Kidney (tissue), 14 donors: ENCODE measurements around the gene GNA15. TPM values are rescaled to one million over a fixed set of nuclear protein-coding genes. Genes with fewer than 3 reads are reported as not detected.
A peak's percentile ranks its signal among the peaks of the same experiment; 100 is the strongest.

Source experiments
- DNase-seq, 5 donors: peaks; one replicate each; pipeline ENCODE4 v3.0.0-alpha.2; 2013 to 2020
- FAIRE-seq: peaks from 2 replicates; lab custom pipeline; 2012; peaks lifted over from hg19 to GRCh38; lab: Jason Lieb, UNC
- H3K27ac ChIP-seq, 2 donors: one replicate each; pipeline ENCODE4 v1.7.0; 2013; ENCODE audit warnings: low read depth in 2 of 2, low read length in 2 of 2, inconsistent platforms in 1 of 2
- H3K27me3 ChIP-seq: one replicate; pipeline ENCODE4 v1.7.1; 2013; ENCODE audit warnings: low read length, inconsistent platforms; ENCODE audit not compliant: control insufficient read depth, insufficient read depth
- H3K36me3 ChIP-seq, 3 donors: one replicate each; pipeline versions ENCODE4 v1.7.0 to v1.7.1; 2013; ENCODE audit warnings: low read length in 3 of 3, control low read depth in 1 of 3, inconsistent platforms in 1 of 3; ENCODE audit not compliant: insufficient read depth in 3 of 3, control insufficient read depth in 2 of 3
- H3K4me1 ChIP-seq, 3 donors: one replicate each; pipeline versions ENCODE4 v1.7.0 to v1.7.1; 2013; ENCODE audit warnings: low read length in 3 of 3, inconsistent platforms in 1 of 3, low read depth in 1 of 3; ENCODE audit not compliant: control insufficient read depth in 2 of 3, insufficient read depth in 2 of 3
- H3K4me3 ChIP-seq, 3 donors: one replicate each; pipeline versions ENCODE4 v1.7.0 to v1.8.1; 2013; ENCODE audit warnings: low read length in 3 of 3, control low read depth in 1 of 3, inconsistent platforms in 1 of 3
- H3K9ac ChIP-seq, 3 donors: one replicate each; pipeline versions ENCODE4 v1.7.0 to v1.7.1; 2013; ENCODE audit warnings: low read length in 3 of 3, control low read depth in 1 of 3, inconsistent platforms in 1 of 3
- H3K9me3 ChIP-seq, 3 donors: one replicate each; pipeline versions ENCODE4 v1.7.0 to v1.7.1; 2013; ENCODE audit warnings: low read length in 3 of 3, control low read depth in 1 of 3, inconsistent platforms in 1 of 3; ENCODE audit not compliant: control insufficient read depth in 2 of 3, insufficient read depth in 1 of 3
- intact Hi-C: fragments of 100-400 bp; cut with DNase I; formaldehyde crosslinking; loops from one replicate; pipeline ENCODE4 v1.11.1; 2022
- polyA plus RNA-seq: library from polyadenylated mRNA; stranded (reverse); fragments of 350-450 nt; fragmentation: Illumina TruSeq; extraction: RNeasy Lipid Tissue Mini Kit (QIAGEN cat#74804); gene quantifications from one replicate; pipeline ENCODE4 v1.2.3, GENCODE V29; 2014; ENCODE audit warnings: low read depth, low replicate concordance; ENCODE audit not compliant: insufficient read depth
- total RNA-seq: library from RNA; stranded (reverse); fragmentation: NEBNext Ultra II Directional; extraction: Animal tissue kit (Norgen Biotek cat#: 25700); gene quantifications from one replicate; pipeline ENCODE4 v1.2.1, GENCODE V29; 2021
- TF ChIP-seq, protein P1 (sequence below): IDR thresholded peaks from 3 replicates; pipeline ENCODE4 v1.5.1; 2012; ENCODE audit warnings: mild to moderate bottlenecking, moderate library complexity, borderline replicate concordance; ENCODE audit not compliant: insufficient read depth; ENCODE audit errors: extremely low read depth
- donor health status: control.
- donor health status: control.
- donor health status: control.
- donor health status: control.
- donor health status: control.
- donor health status: DM: yes; HTN: yes; CAD: no.
- donor health status: Normal renal cell carcinoma (clear cell type).

The GNA15 gene
- total and polyA plus RNA-seq, 2 donors from 2014 or later, result 1.7 to 8.7 TPM

DNA sequence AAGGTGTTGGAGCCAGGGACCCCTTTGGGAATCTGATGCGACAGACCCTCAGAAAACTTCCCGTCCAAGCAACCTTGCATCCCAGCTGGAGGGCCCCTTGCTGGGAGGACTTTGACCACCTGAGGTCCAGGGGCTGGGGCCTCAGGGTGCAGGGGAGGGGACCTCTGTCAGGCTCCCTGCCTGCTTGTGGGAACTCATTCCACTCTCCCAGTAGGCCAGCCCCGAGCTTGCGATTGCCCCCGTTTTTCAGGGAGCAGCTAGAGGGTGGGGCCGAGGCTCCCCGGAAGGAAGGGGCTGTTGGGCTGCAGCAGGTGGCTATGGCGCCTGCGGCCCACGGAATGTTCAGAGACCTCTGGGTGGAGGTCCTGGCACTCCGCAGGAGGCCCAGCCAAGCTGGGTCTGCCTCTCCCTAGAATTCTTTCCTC is 38.9 kb upstream of the GNA15 start:
- FAIRE-seq (no peak), DNase-seq (peak in 1 of 5 donors; percentile 67)
- Histone ChIP-seq H3K4me3 (peak overlapping the region in 2 of 3 donors; percentile 2 to 85), H3K4me1 (peaks cover 0 to 60% (median 21%) of the 10 kb centered on the region in 3 donors), H3K27me3 (no peaks in the 10 kb centered on the region), H3K9me3 (no peaks in the 10 kb centered on the region), H3K9ac (peak overlapping the region in 2 of 3 donors; percentile 19 to 95), H3K36me3 (no peaks in the 10 kb centered on the region), H3K27ac (peak overlapping the region in 1 of 2 donors; percentile 86)
- intact Hi-C loops, result no loop called here
- TF ChIP-seq, protein P1, sequence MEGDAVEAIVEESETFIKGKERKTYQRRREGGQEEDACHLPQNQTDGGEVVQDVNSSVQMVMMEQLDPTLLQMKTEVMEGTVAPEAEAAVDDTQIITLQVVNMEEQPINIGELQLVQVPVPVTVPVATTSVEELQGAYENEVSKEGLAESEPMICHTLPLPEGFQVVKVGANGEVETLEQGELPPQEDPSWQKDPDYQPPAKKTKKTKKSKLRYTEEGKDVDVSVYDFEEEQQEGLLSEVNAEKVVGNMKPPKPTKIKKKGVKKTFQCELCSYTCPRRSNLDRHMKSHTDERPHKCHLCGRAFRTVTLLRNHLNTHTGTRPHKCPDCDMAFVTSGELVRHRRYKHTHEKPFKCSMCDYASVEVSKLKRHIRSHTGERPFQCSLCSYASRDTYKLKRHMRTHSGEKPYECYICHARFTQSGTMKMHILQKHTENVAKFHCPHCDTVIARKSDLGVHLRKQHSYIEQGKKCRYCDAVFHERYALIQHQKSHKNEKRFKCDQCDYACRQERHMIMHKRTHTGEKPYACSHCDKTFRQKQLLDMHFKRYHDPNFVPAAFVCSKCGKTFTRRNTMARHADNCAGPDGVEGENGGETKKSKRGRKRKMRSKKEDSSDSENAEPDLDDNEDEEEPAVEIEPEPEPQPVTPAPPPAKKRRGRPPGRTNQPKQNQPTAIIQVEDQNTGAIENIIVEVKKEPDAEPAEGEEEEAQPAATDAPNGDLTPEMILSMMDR, result no peak

DNA sequence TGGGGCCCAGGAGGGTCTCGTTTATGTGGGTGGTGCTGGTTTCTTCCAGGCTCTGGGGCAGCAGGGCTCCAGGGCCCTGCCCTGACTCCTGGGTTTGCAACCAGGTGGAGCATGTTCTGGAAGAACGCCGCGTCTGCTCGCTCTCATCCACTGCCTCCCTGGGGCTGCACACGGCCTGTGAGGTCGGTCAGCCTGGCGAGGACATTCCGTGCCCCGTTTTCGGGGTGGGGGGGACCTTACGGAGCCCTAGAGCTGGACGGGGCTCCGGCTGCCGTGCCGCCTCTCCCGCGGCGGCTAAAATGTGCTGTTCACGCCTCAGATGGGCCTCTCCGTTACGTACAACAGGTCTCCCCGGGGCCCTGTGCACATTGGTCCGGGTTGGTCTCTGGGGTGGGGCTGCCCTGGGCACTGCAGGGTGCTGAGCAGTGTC is 38.4 kb upstream of the GNA15 start:
- intact Hi-C loops, result no loop called here
- Histone ChIP-seq H3K27ac (peak overlapping the region; percentile 74 to 86), H3K4me1 (peaks cover 0 to 61% (median 21%) of the 10 kb centered on the region in 3 donors), H3K9me3 (no peaks in the 10 kb centered on the region), H3K4me3 (peak overlapping the region in 2 of 3 donors; percentile 33 to 85), H3K27me3 (no peaks in the 10 kb centered on the region), H3K36me3 (no peaks in the 10 kb centered on the region), H3K9ac (peak overlapping the region in 2 of 3 donors; percentile 19 to 95)
- peak in 1 of 5 donors; percentile 68 for DNase-seq
- TF ChIP-seq, protein P1, result no peak
- FAIRE-seq, result no peak

DNA sequence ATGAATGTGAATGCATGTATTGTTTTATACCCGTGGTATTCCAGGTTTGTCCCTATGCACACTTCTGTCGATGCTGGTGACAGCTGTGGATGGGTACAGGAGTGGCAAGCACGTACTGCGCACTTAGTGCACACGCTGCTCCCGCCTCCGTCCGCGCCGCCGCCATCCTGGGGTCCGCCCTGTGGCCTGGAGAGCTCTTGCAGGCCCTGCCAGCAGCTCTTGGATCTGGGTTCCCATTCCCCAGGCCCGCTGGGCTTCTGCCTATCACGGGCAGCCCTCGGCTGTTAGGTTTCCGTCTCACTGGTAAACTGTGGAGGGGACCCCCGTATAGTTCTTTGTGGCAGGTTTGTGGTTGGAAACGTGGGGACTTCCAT is 37.7 kb upstream of the GNA15 start:
- Histone ChIP-seq H3K27me3 (no peaks in the 10 kb centered on the region), H3K27ac (peak overlapping the region; percentile 74 to 86), H3K4me3 (peak overlapping the region in 2 of 3 donors; percentile 33 to 85), H3K9me3 (no peaks in the 10 kb centered on the region), H3K4me1 (peaks cover 0 to 64% (median 21%) of the 10 kb centered on the region in 3 donors), H3K36me3 (no peaks in the 10 kb centered on the region), H3K9ac (peak overlapping the region in 2 of 3 donors; percentile 19 to 95)
- DNase-seq (peak in 1 of 5 donors; percentile 77), FAIRE-seq (no peak)
- TF ChIP-seq, protein P1, result no peak
- intact Hi-C loops, result no loop called here
